HG03103 (cell line): ENCODE results near the gene TGFBR3L.
A peak's percentile ranks its signal among the peaks of the same experiment; 100 is the strongest.

Experiments
- ATAC-seq: cut with Tn5 transposase; IDR thresholded peaks from one replicate; pipeline ENCODE4 v1.9.1; 2021; ENCODE audit warnings: low read depth; ENCODE audit not compliant: unreplicated experiment

TGFBR3L gene

GRCh38 chr19:7914598-7915045, at the start of gene TGFBR3L:
Gene TGFBR3L, plus strand, starts transcription at chr19:7914830.
- ATAC-seq, result no peak

- ATAC-seq, result no peak
Measured at GRCh38 chr19:7865262-7865911, 49.2 kb upstream of the TGFBR3L start.

GRCh38 chr19:7866399-7867091, 48.1 kb upstream of the TGFBR3L start:
- ATAC-seq, result no peak

GRCh38 chr19:7867092-7867844, 47.4 kb upstream of the TGFBR3L start:
- ATAC-seq, result no peak

- ATAC-seq, result no peak
Measured at GRCh38 chr19:7868326-7868670, 46.3 kb upstream of the TGFBR3L start.

GRCh38 chr19:7868671-7869452, 45.8 kb upstream of the TGFBR3L start:
- ATAC-seq, result peak; percentile 46

GRCh38 chr19:7869453-7869909, 45.1 kb upstream of the TGFBR3L start:
- peak; percentile 29 for ATAC-seq

GRCh38 chr19:7869910-7870511, 44.6 kb upstream of the TGFBR3L start:
- ATAC-seq, result no peak

GRCh38 chr19:7870571-7871436, 43.8 kb upstream of the TGFBR3L start:
- no peak for ATAC-seq

- ATAC-seq, result no peak
Measured at GRCh38 chr19:7871437-7872305, 43.0 kb upstream of the TGFBR3L start.

- ATAC-seq, result no peak
Measured at GRCh38 chr19:7872306-7873204, 42.1 kb upstream of the TGFBR3L start.

- ATAC-seq, result no peak
Measured at GRCh38 chr19:7873304-7874075, 41.1 kb upstream of the TGFBR3L start.

GRCh38 chr19:7874076-7874896, 40.3 kb upstream of the TGFBR3L start, which contains the start of gene PRR36:
Gene PRR36, minus strand, starts transcription at chr19:7874390. Its CDS starts 701 bp downstream, at chr19:7873689.
- no peak for ATAC-seq

- ATAC-seq, result no peak
Measured at GRCh38 chr19:7874897-7875273, 39.7 kb upstream of the TGFBR3L start.

- ATAC-seq, result no peak
Measured at GRCh38 chr19:7877249-7877836, 37.3 kb upstream of the TGFBR3L start.
